HEK293 (cell line): Measurements from ENCODE around the gene ZNF614.

ENCODE experiments used
- REPIN1 ChIP-seq: fragments of 450-650 bp; formaldehyde crosslinking; IDR thresholded peaks from 2 replicates; pipeline ENCODE4 v1.5.1; 2017; ENCODE audit warnings: missing biosample characterization, missing genetic modification characterization, low read depth
- ZBTB1 ChIP-seq: fragments of 450-650 bp; formaldehyde crosslinking; IDR thresholded peaks from 2 replicates; pipeline ENCODE4 v1.5.1; 2016; ENCODE audit warnings: missing biosample characterization, missing genetic modification characterization
- ZBTB8A ChIP-seq: fragments of 450-650 bp; formaldehyde crosslinking; IDR thresholded peaks from 2 replicates; pipeline ENCODE4 v1.5.1; 2016; ENCODE audit warnings: missing biosample characterization, missing genetic modification characterization
- ZNF19 ChIP-seq: fragments of 450-650 bp; formaldehyde crosslinking; IDR thresholded peaks from 2 replicates; pipeline ENCODE4; 2016; ENCODE audit warnings: missing biosample characterization, missing genetic modification characterization, low read depth
- ZNF24 ChIP-seq: fragments of 450-650 bp; formaldehyde crosslinking; IDR thresholded peaks from 2 replicates; pipeline ENCODE4 v1.5.1; 2016; ENCODE audit warnings: missing biosample characterization, missing genetic modification characterization
- ZNF335 ChIP-seq: fragments of 450-650 bp; formaldehyde crosslinking; conservative IDR thresholded peaks from 2 replicates; pipeline ENCODE4 v1.5.1; 2016; ENCODE audit warnings: missing biosample characterization, missing genetic modification characterization
- ZNF341 ChIP-seq: fragments of 450-650 bp; formaldehyde crosslinking; IDR thresholded peaks from 2 replicates; pipeline ENCODE4; 2016; ENCODE audit warnings: low read depth, missing biosample characterization, missing genetic modification characterization
- ZNF423 ChIP-seq: fragments of 450-650 bp; formaldehyde crosslinking; IDR thresholded peaks from 2 replicates; pipeline ENCODE4 v1.5.1; 2016; ENCODE audit warnings: missing biosample characterization, missing genetic modification characterization
- ZNF707 ChIP-seq: fragments of 450-650 bp; formaldehyde crosslinking; IDR thresholded peaks from 2 replicates; pipeline ENCODE4 v1.5.1; 2016; ENCODE audit warnings: missing biosample characterization, missing genetic modification characterization
- TF ChIP-seq, protein P1 (sequence below): fragments of 450-650 bp; formaldehyde crosslinking; IDR thresholded peaks from 2 replicates; pipeline ENCODE4 v1.5.1; 2016; ENCODE audit warnings: missing biosample characterization, missing genetic modification characterization
- TF ChIP-seq, protein P2 (sequence below): fragments of 450-650 bp; formaldehyde crosslinking; IDR thresholded peaks from 2 replicates; pipeline ENCODE4 v1.5.1; 2016; ENCODE audit warnings: missing biosample characterization, missing genetic modification characterization

GRCh38 chr19:52070496-52070895, 42.3 kb upstream of the ZNF614 start:
- no peak for TF ChIP-seq ZNF341 (tag by site-specific recombination)
- TF ChIP-seq, protein P1, sequence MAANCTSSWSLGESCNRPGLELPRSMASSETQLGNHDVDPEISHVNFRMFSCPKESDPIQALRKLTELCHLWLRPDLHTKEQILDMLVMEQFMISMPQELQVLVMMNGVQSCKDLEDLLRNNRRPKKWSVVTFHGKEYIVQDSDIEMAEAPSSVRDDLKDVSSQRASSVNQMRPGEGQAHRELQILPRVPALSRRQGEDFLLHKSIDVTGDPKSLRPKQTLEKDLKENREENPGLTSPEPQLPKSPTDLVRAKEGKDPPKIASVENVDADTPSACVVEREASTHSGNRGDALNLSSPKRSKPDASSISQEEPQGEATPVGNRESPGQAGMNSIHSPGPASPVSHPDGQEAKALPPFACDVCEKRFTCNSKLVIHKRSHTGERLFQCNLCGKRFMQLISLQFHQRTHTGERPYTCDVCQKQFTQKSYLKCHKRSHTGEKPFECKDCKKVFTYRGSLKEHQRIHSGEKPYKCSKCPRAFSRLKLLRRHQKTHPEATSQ (tag by site-specific recombination) = no peak
- TF ChIP-seq, protein P2, sequence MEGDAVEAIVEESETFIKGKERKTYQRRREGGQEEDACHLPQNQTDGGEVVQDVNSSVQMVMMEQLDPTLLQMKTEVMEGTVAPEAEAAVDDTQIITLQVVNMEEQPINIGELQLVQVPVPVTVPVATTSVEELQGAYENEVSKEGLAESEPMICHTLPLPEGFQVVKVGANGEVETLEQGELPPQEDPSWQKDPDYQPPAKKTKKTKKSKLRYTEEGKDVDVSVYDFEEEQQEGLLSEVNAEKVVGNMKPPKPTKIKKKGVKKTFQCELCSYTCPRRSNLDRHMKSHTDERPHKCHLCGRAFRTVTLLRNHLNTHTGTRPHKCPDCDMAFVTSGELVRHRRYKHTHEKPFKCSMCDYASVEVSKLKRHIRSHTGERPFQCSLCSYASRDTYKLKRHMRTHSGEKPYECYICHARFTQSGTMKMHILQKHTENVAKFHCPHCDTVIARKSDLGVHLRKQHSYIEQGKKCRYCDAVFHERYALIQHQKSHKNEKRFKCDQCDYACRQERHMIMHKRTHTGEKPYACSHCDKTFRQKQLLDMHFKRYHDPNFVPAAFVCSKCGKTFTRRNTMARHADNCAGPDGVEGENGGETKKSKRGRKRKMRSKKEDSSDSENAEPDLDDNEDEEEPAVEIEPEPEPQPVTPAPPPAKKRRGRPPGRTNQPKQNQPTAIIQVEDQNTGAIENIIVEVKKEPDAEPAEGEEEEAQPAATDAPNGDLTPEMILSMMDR (tag by site-specific recombination) = no peak
- TF ChIP-seq REPIN1 (tag by site-specific recombination) = no peak
- TF ChIP-seq ZBTB8A (tag by site-specific recombination) = no peak
- no peak for TF ChIP-seq ZNF423
- no peak for TF ChIP-seq ZNF707 (tag by site-specific recombination)
- TF ChIP-seq ZNF335 (tag by site-specific recombination) = no peak
- no peak for TF ChIP-seq ZNF24 (tag by site-specific recombination)
- no peak for TF ChIP-seq ZNF19 (tag by site-specific recombination)
- TF ChIP-seq ZBTB1 (tag by site-specific recombination) = no peak
